Endothelial cell of umbilical vein (primary cell): ENCODE measurements around the gene FAM209B. TPM values are rescaled to one million over a fixed set of nuclear protein-coding genes. Genes with fewer than 3 reads are reported as not detected.

ENCODE experiments used
- BruUV-seq: library from RNA; stranded (reverse); fragments of 400-500 nt; replicated peaks from 2 replicates; lab custom pipeline; 2021; lab: Mats Ljungman, UMichigan
- CTCF ChIA-PET: fragments of 300-600, 350-600 bp; sonication (Branson Sonifier 250); formaldehyde crosslinking; loops from one replicate; lab custom pipeline; 2021; ENCODE audit warnings: antibody characterized with exemption, inconsistent platforms; lab: Charles Lee
- POLR2A ChIA-PET: fragments of 300-600, 350-600 bp; sonication (Branson Sonifier 250); formaldehyde crosslinking; loops from one replicate; lab custom pipeline; 2021; ENCODE audit warnings: antibody characterized with exemption, inconsistent platforms; lab: Charles Lee
- DNase-seq: peaks from one replicate; pipeline ENCODE4 v3.0.0-alpha.2; 2011; ENCODE audit warnings: low read depth, low spot score
- FAIRE-seq: peaks from 2 replicates; lab custom pipeline; 2011; peaks lifted over from hg19 to GRCh38; lab: Jason Lieb, UNC
- H2AFZ ChIP-seq: 2 replicates; pipeline ENCODE4 v1.6.0; 2012; ENCODE audit warnings: low read depth, low read length, control low read depth, inconsistent platforms
- H3K27ac ChIP-seq: 2 replicates; pipeline ENCODE4 v1.5.1; 2011; ENCODE audit warnings: low read depth, mild to moderate bottlenecking, control low read depth, low read length, moderate library complexity; ENCODE audit not compliant: insufficient read depth
- H3K27me3 ChIP-seq, 2 experiments: 2 replicates each; pipeline versions ENCODE4 v1.6.0 to v1.6.1; 2011; ENCODE audit warnings: low read length in 2 of 2, mixed read lengths in 1 of 2; ENCODE audit not compliant: control insufficient read depth in 2 of 2, insufficient read depth in 2 of 2
- H3K36me3 ChIP-seq, 2 experiments: 2 replicates in 1 of 2; 3 replicates in 1 of 2; pipeline ENCODE4 v1.5.1; 2011; ENCODE audit warnings: low read length in 2 of 2, mild to moderate bottlenecking in 1 of 2, moderate library complexity in 1 of 2; ENCODE audit not compliant: control insufficient read depth in 2 of 2, insufficient read depth in 2 of 2; ENCODE audit errors: extremely low read depth in 1 of 2
- H3K4me1 ChIP-seq: 3 replicates; pipeline ENCODE4 v1.5.1; 2011; ENCODE audit warnings: mild to moderate bottlenecking, low read length; ENCODE audit not compliant: control insufficient read depth, insufficient read depth; ENCODE audit errors: extremely low read depth
- H3K4me2 ChIP-seq: 2 replicates; pipeline ENCODE4 v1.6.1; 2011; ENCODE audit warnings: low read length, control low read depth, mixed read lengths; ENCODE audit not compliant: insufficient read depth
- H3K4me3 ChIP-seq, 3 experiments: fragments of 200-600 bp in 1 of 3; sonication (generic), shearing (Covaris generic) in 1 of 3; replicated peaks in 1 of 3; 2 replicates each; pipeline ENCODE4 v1.5.1; 2011 to 2016; ENCODE audit warnings: control low read depth in 3 of 3, low read length in 3 of 3, mild to moderate bottlenecking in 2 of 3, inconsistent platforms in 1 of 3, low read depth in 1 of 3, moderate library complexity in 1 of 3; ENCODE audit not compliant: insufficient read depth in 1 of 3
- H3K79me2 ChIP-seq: 2 replicates; pipeline ENCODE4 v1.6.0; 2012; ENCODE audit warnings: low read length, inconsistent platforms; ENCODE audit not compliant: control insufficient read depth, insufficient read depth
- H3K9ac ChIP-seq: replicated peaks from 2 replicates; pipeline ENCODE3; 2011; ENCODE audit warnings: low read length, control low read depth; ENCODE audit not compliant: insufficient read depth; ENCODE audit errors: extremely low read depth
- H3K9me1 ChIP-seq: replicated peaks from 3 replicates; pipeline ENCODE4 v1.6.0; 2011; ENCODE audit warnings: mild to moderate bottlenecking, low read length; ENCODE audit not compliant: control insufficient read depth, insufficient read depth; ENCODE audit errors: extremely low read depth
- H3K9me3 ChIP-seq: replicated peaks from 2 replicates; pipeline ENCODE4 v1.5.1; 2012; ENCODE audit warnings: low read length, inconsistent platforms; ENCODE audit not compliant: control insufficient read depth, insufficient read depth
- H4K20me1 ChIP-seq: replicated peaks from 2 replicates; pipeline ENCODE3; 2011; ENCODE audit warnings: mild to moderate bottlenecking, low read length; ENCODE audit not compliant: control insufficient read depth, insufficient read depth; ENCODE audit errors: extremely low read depth
- EZH2 ChIP-seq: IDR thresholded peaks from 2 replicates; pipeline ENCODE4 v1.6.1; 2012; ENCODE audit warnings: borderline replicate concordance, low read depth, mild to moderate bottlenecking, moderate library complexity, low read length, inconsistent platforms; ENCODE audit not compliant: severe bottlenecking
- FOS ChIP-seq: IDR thresholded peaks from 2 replicates; pipeline ENCODE4 v1.6.1; 2011; ENCODE audit warnings: mild to moderate bottlenecking, low read length, moderate library complexity, borderline replicate concordance; ENCODE audit not compliant: insufficient read depth
- GATA2 ChIP-seq: IDR thresholded peaks from 2 replicates; pipeline ENCODE4 v1.7.0; 2011; ENCODE audit warnings: low read depth, mild to moderate bottlenecking, moderate library complexity, mixed read lengths, low read length; ENCODE audit not compliant: insufficient read length, insufficient read depth
- JUN ChIP-seq: IDR thresholded peaks from 2 replicates; pipeline ENCODE4 v1.6.1; 2011; ENCODE audit warnings: borderline replicate concordance, low read depth; ENCODE audit not compliant: insufficient read length, insufficient read depth
- MYC ChIP-seq: IDR thresholded peaks from one replicate; pipeline ENCODE4 v1.6.1; 2011; ENCODE audit warnings: mild to moderate bottlenecking, low read depth, low read length
- POLR2A ChIP-seq: IDR thresholded peaks from 2 replicates; pipeline ENCODE4 v1.6.1; 2012; ENCODE audit warnings: low read depth, mild to moderate bottlenecking, control low read depth, low read length
- POLR2AphosphoS5 ChIP-seq: IDR thresholded peaks from 2 replicates; pipeline ENCODE4 v1.6.1; 2012; ENCODE audit warnings: low read depth, mild to moderate bottlenecking, control low read depth, low read length, moderate library complexity; ENCODE audit not compliant: insufficient read depth
- dilution Hi-C: fragments of 300-500 bp; cut with MboI; formaldehyde crosslinking; loops from one replicate; pipeline ENCODE4 v1.15.0; 2019; ENCODE audit warnings: low sequenced_read_pairs; ENCODE audit not compliant: extremely low pct_ligation_motif_present
- intact Hi-C: fragments of 100-400 bp; cut with micrococcal nuclease; formaldehyde crosslinking; loops from one replicate; pipeline ENCODE4 v1.10.0; 2022
- polyA plus RNA-seq, 4 experiments: library from polyadenylated mRNA; depleted of rRNA in 3 of 4; stranded (reverse) in 3 of 4; unstranded in 1 of 4; fragments of >200 nt; gene quantifications; 2 replicates each; pipeline versions ENCODE4 v1.2.1 to v1.2.3, GENCODE V29; 2011 to 2012; ENCODE audit warnings: missing spikeins in 1 of 4
- total RNA-seq: library from RNA; stranded (reverse); gene quantifications from 2 replicates; pipeline ENCODE4 v1.2.3, GENCODE V29; 2021
- TF ChIP-seq, protein P1 (sequence below): IDR thresholded peaks from 2 replicates; pipeline ENCODE4 v1.6.1; 2011; ENCODE audit not compliant: insufficient read depth, insufficient read length
- TF ChIP-seq, protein P2 (sequence below), 2 donors: IDR thresholded peaks; 1 replicate in 1 of 2; 2 replicates in 1 of 2; pipeline ENCODE4 v1.5.1; 2011; ENCODE audit warnings: low read length in 2 of 2, mild to moderate bottlenecking in 2 of 2, moderate library complexity in 2 of 2, control low read depth in 1 of 2, inconsistent platforms in 1 of 2, low read depth in 1 of 2; ENCODE audit not compliant: insufficient read depth in 1 of 2; ENCODE audit errors: extremely low read depth in 1 of 2

Gene FAM209B
- total and polyA plus RNA-seq, 2 donors (not counting 3 experiments of a cell fraction or from before 2014, with no cell fraction given) = 0.22 TPM; not detected in 1

DNA sequence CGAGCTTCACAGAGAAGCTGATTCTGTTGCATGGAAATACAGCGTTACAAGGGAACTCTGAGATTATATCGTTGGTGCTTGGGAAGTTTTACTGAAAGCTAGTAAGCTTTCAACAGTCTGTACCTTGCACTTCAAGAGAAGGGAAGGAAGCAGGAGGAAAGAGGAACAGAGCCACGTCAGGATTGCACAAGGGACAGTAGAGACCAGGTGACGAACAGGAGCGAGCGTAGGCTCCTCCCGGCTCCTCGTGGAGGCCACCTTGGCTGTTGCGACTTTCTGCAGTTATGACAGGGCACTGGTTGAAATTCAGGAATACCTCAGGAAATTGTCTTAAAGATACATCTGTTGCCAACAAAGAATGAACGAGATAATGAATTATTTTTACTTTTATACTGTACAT is 45.8 kb upstream of the FAM209B start:
- no peaks in the 10 kb centered on the region for H3K9me1 ChIP-seq
- H3K36me3 ChIP-seq = peaks cover 8 to 18% of the 10 kb centered on the region in 2 experiments
- H3K27me3 ChIP-seq = no peaks in the 10 kb centered on the region
- DNase-seq = no peak
- dilution Hi-C loops (no loop called here), intact Hi-C loops (no loop called here)
- no TSS peak for BruUV-seq
- H3K4me3 ChIP-seq = no peak overlapping the region
- no peak overlapping the region for H2AFZ ChIP-seq
- H3K27ac ChIP-seq = no peak overlapping the region
- FAIRE-seq = no peak
- no peaks in the 10 kb centered on the region for H3K9me3 ChIP-seq
- ChIA-PET CTCF (no interaction called here), POLR2A (no interaction called here)
- no peaks in the 10 kb centered on the region for H3K4me1 ChIP-seq
- peaks cover 2% of the 10 kb centered on the region for H3K79me2 ChIP-seq
- no peak for TF ChIP-seq JUN
- TF ChIP-seq GATA2 = no peak
- TF ChIP-seq POLR2A = no peak
- TF ChIP-seq, protein P1, sequence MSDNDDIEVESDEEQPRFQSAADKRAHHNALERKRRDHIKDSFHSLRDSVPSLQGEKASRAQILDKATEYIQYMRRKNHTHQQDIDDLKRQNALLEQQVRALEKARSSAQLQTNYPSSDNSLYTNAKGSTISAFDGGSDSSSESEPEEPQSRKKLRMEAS = no peak
- TF ChIP-seq POLR2AphosphoS5 = no peak
- TF ChIP-seq FOS = no peak
- TF ChIP-seq MYC = no peak
- TF ChIP-seq EZH2 = no peak
- TF ChIP-seq, protein P2, sequence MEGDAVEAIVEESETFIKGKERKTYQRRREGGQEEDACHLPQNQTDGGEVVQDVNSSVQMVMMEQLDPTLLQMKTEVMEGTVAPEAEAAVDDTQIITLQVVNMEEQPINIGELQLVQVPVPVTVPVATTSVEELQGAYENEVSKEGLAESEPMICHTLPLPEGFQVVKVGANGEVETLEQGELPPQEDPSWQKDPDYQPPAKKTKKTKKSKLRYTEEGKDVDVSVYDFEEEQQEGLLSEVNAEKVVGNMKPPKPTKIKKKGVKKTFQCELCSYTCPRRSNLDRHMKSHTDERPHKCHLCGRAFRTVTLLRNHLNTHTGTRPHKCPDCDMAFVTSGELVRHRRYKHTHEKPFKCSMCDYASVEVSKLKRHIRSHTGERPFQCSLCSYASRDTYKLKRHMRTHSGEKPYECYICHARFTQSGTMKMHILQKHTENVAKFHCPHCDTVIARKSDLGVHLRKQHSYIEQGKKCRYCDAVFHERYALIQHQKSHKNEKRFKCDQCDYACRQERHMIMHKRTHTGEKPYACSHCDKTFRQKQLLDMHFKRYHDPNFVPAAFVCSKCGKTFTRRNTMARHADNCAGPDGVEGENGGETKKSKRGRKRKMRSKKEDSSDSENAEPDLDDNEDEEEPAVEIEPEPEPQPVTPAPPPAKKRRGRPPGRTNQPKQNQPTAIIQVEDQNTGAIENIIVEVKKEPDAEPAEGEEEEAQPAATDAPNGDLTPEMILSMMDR (IDR thresholded peaks at IDR 0.05; ENCODE audit: extremely low read depth in 1 of 2, insufficient read depth in 1 of 2, low read depth in 1 of 2, low read length in 2 of 2) = no peak
- no peak overlapping the region for H3K9ac ChIP-seq
- H3K4me2 ChIP-seq = no peak overlapping the region
- H4K20me1 ChIP-seq = no peaks in the 10 kb centered on the region
